BE2C (cell line): ENCODE measurements around the gene TP53I13.
A peak's percentile ranks its signal among the peaks of the same experiment; 100 is the strongest.

ENCODE experiments used
- DNase-seq: peaks from one replicate; pipeline ENCODE4 v3.0.0-alpha.2; 2020
- H3K27me3 ChIP-seq: fragments of 250-450 bp; sonication (Bioruptor Pico); 2 replicates; pipeline ENCODE4 v1.5.1; 2020; ENCODE audit warnings: mild to moderate bottlenecking
- H3K36me3 ChIP-seq: fragments of 250-450 bp; sonication (Bioruptor Pico); 2 replicates; pipeline ENCODE4 v1.5.1; 2020; ENCODE audit warnings: mild to moderate bottlenecking
- H3K4me1 ChIP-seq: fragments of 250-450 bp; sonication (Bioruptor Pico); 2 replicates; pipeline ENCODE4 v1.5.1; 2020
- H3K4me3 ChIP-seq: 2 replicates; pipeline ENCODE4 v1.5.1; 2011; ENCODE audit warnings: low read depth, low read length
- H3K9me3 ChIP-seq: fragments of 250-450 bp; sonication (Bioruptor Pico); 2 replicates; pipeline ENCODE4 v1.5.1; 2020
- TF ChIP-seq, protein P1 (sequence below): IDR thresholded peaks from 2 replicates; pipeline ENCODE4 v1.5.1; 2012; ENCODE audit warnings: mild to moderate bottlenecking, low read depth, low read length

Gene TP53I13

GRCh38 chr17:29582772-29583171 is 14.3 kb downstream of the TP53I13 start:
- H3K27me3 ChIP-seq: no peaks in the 10 kb centered on the region
- no peak overlapping the region for H3K4me3 ChIP-seq
- TF ChIP-seq, protein P1, sequence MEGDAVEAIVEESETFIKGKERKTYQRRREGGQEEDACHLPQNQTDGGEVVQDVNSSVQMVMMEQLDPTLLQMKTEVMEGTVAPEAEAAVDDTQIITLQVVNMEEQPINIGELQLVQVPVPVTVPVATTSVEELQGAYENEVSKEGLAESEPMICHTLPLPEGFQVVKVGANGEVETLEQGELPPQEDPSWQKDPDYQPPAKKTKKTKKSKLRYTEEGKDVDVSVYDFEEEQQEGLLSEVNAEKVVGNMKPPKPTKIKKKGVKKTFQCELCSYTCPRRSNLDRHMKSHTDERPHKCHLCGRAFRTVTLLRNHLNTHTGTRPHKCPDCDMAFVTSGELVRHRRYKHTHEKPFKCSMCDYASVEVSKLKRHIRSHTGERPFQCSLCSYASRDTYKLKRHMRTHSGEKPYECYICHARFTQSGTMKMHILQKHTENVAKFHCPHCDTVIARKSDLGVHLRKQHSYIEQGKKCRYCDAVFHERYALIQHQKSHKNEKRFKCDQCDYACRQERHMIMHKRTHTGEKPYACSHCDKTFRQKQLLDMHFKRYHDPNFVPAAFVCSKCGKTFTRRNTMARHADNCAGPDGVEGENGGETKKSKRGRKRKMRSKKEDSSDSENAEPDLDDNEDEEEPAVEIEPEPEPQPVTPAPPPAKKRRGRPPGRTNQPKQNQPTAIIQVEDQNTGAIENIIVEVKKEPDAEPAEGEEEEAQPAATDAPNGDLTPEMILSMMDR: no peak
- H3K36me3 ChIP-seq: peaks cover 3% of the 10 kb centered on the region; the same call in 1 of the 2 replicates
- no peaks in the 10 kb centered on the region for H3K9me3 ChIP-seq
- no peaks in the 10 kb centered on the region for H3K4me1 ChIP-seq
- DNase-seq: no peak

- DNase-seq: no peak
- H3K4me1 ChIP-seq: no peaks in the 10 kb centered on the region
- H3K27me3 ChIP-seq: no peaks in the 10 kb centered on the region
- no peaks in the 10 kb centered on the region for H3K9me3 ChIP-seq
- no peak overlapping the region for H3K4me3 ChIP-seq
- TF ChIP-seq, protein P1: no peak
- peaks cover 3% of the 10 kb centered on the region; the same call in 1 of the 2 replicates for H3K36me3 ChIP-seq
Measured at GRCh38 chr17:29583324-29584248, 15.1 kb downstream of the TP53I13 start.

DNA sequence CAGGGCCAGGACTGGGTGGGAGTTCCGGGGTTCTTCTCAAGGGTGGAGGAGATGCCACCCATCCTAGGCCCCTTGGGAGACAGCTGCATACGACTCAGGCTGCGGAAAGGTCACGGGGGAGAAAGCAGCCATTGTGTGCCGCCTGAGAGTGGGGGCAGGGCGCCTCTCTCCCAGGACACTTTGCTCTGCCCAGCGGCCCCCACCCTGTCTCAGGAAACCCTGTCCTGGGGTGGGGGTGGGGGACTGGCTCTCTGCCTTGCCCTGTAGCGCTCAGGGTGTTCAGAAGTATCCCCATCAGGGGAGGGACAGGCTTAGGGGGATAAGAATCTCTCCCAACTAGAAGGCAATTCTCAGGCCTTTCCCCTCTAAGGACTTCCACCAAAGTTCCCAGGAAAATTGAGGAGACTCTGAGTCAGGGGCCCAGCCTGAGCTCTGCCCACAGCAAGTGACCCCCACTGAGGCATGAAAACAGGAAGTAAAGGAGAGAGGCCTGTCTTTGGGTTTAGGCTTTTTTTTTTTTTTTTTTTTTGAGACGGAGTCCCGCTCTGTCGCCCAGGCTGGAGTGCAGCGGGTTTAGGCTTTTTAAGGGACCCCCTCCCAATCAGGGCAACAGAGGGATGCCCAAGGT is 16.1 kb downstream of the TP53I13 start:
- no peaks in the 10 kb centered on the region for H3K27me3 ChIP-seq
- no peaks in the 10 kb centered on the region for H3K4me1 ChIP-seq
- H3K36me3 ChIP-seq: peaks cover 3% of the 10 kb centered on the region; the same call in 1 of the 2 replicates
- no peak for DNase-seq
- no peak overlapping the region for H3K4me3 ChIP-seq
- no peaks in the 10 kb centered on the region for H3K9me3 ChIP-seq
- TF ChIP-seq, protein P1: no peak

GRCh38 chr17:29585080-29585751 is 16.7 kb downstream of the TP53I13 start:
- TF ChIP-seq, protein P1: 0 out of 2 replicates have a peak, but pooled peaks have one; percentile 16
- no peaks in the 10 kb centered on the region for H3K27me3 ChIP-seq
- no peak for DNase-seq

DNA sequence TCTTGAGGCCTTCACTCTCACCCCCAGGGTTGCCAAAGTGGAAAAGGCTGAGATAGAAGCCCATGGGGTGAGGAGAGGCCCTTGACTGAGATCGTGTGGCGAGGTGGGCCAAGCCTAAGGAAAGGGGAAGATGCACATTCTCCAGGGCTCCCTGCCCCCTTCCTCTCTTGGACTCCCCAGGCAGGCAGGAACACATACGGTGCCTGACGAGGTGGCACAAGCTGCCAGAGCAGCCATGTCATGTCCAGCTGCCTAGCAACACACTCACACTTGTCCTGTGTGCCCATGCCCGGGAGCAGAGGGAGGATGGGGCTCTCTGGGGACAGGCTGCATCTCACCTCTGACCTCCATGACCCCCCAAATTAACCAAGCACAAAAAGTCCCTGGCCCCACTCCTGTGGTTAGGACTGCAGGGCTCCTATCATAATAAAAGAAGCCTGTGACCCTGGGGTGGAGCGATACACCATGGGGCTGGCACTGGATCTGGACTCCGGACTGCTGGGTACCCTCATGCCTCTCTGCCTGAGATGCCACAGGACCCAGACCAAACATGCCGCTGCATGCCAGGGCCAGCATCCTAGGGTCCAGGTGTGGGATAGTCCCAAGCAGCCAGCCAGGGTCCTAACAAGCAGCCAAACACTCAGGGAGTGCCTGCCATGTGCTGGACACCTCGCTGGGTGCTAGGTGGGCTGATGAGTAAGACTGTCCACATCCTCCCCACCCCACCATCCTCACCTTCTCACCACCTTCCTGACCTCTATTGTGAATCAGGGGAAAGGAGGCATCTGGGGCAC is 18.4 kb downstream of the TP53I13 start:
- TF ChIP-seq, protein P1: no peak
- H3K4me1 ChIP-seq: peaks cover 5% of the 10 kb centered on the region
- H3K36me3 ChIP-seq: peaks cover 3% of the 10 kb centered on the region; the same call in 1 of the 2 replicates
- H3K9me3 ChIP-seq: no peaks in the 10 kb centered on the region
- no peak for DNase-seq
- no peaks in the 10 kb centered on the region for H3K27me3 ChIP-seq
- H3K4me3 ChIP-seq: no peak overlapping the region

More at GRCh38 chr17:29585080-29585751, 16.7 kb downstream of the TP53I13 start:
- Histone ChIP-seq H3K9me3 (no peaks in the 10 kb centered on the region), H3K4me1 (peaks cover 4% of the 10 kb centered on the region; the same call in 1 of the 2 replicates), H3K36me3 (peaks cover 3% of the 10 kb centered on the region; the same call in 1 of the 2 replicates), H3K4me3 (no peak overlapping the region)
